ENCODE measurements around the gene NDUFB10. TPM values are rescaled to one million over a fixed set of nuclear protein-coding genes. Genes with fewer than 3 reads are reported as not detected.
"Not testable (repeated sequence)": the region's sequence is repeated elsewhere in the genome, so short reads cannot be mapped to it uniquely, and the experiment has no call there.

Gene NDUFB10
- total RNA-seq, 2 experiments from 2014 or later = 141 to 147 TPM

DNA sequence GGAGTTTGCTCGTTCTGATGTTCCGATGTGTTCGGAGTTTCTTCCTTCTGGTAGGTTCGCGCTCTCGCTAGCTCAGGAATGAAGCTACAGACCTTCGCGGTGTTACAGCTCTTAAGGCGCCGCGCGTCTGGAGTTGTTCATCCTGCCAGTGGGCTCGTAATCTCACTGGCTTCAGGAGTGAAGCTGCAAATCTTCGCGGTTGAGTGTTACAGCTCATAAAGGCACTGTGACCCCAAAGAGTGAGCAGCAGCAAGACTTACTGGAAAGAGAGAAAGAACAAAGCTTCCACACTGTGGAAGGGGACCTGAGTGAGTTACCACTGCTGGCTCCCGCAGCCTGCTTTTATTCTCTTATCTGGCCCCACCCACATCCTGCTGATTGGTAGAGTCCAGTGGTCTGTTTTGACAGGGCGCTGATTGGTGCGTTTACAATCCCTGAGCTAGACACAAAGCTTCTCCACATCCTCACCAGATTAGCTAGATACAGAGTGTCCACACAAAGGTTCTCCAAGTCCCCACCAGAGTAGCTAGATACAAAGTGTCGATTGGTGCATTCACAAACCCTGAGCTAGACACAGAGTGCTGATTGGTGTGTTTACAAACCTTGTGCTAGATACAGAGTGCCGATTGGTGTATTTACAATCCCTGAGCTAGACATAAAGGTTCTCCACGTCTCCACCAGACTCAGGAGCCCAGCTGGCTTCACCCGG, 1.8 kb upstream of the NDUFB10 start:
- H3K27me3 Mint-ChIP-seq (ENCODE audit: low read depth); H3K27ac Mint-ChIP-seq; POLR2A ChIA-PET; ATAC-seq; CTCF ChIA-PET; H3K4me3 Mint-ChIP-seq; DNase-seq; H3K9me3 Mint-ChIP-seq (ENCODE audit: insufficient read depth): not testable (repeated sequence)
- Mint-ChIP-seq H3K36me3 (ENCODE audit: low read depth) (peaks cover 24% of the 10 kb centered on the region), H3K4me1 (ENCODE audit: low read depth) (peaks cover 30% of the 10 kb centered on the region)

DNA sequence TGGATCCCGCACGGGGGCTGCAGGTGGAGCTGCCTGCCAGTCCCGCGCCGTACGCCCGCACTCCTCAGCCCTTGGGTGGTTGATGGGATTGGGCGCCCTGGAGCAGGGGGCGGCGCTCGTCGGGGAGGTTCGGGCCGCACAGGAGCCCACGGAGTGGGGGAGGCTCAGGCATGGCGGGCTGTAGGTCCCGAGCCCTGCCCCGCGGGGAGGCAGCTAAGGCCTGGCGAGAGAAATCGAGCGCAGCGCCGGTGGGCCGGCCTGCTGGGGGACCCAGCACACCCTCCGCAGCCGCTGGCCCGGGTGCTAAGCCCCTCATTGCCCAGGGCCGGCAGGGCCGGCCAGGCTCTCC, 1.2 kb upstream of the NDUFB10 start:
- ATAC-seq; CTCF ChIA-PET; POLR2A ChIA-PET; H3K27ac Mint-ChIP-seq; H3K9me3 Mint-ChIP-seq (ENCODE audit: insufficient read depth); H3K27me3 Mint-ChIP-seq (ENCODE audit: low read depth); H3K4me3 Mint-ChIP-seq; DNase-seq: not testable (repeated sequence)
- peaks cover 35% of the 10 kb centered on the region for H3K4me1 Mint-ChIP-seq (ENCODE audit: low read depth)
- peaks cover 29% of the 10 kb centered on the region for H3K36me3 Mint-ChIP-seq (ENCODE audit: low read depth)

GRCh38 chr16:1958715-1959268, 546 bp upstream of the NDUFB10 start:
- H3K9me3 Mint-ChIP-seq (ENCODE audit: insufficient read depth) = no peaks in the 10 kb centered on the region
- POLR2A ChIA-PET = interaction anchor here (2.5 kb wide), 1 partner anchor 12 kb away, joined by 19 read pairs; the partner anchor contains the start of gene TBL3
- H3K36me3 Mint-ChIP-seq (ENCODE audit: low read depth) = peaks cover 36% of the 10 kb centered on the region
- peak overlapping the region; percentile 95 for H3K27ac Mint-ChIP-seq
- H3K4me1 Mint-ChIP-seq (ENCODE audit: low read depth) = peaks cover 40% of the 10 kb centered on the region
- H3K27me3 Mint-ChIP-seq (ENCODE audit: low read depth) = no peaks in the 10 kb centered on the region
- DNase-seq (no peak), ATAC-seq (no peak)
- CTCF ChIA-PET = no interaction called here
- peak overlapping the region; percentile 95 for H3K4me3 Mint-ChIP-seq

DNA sequence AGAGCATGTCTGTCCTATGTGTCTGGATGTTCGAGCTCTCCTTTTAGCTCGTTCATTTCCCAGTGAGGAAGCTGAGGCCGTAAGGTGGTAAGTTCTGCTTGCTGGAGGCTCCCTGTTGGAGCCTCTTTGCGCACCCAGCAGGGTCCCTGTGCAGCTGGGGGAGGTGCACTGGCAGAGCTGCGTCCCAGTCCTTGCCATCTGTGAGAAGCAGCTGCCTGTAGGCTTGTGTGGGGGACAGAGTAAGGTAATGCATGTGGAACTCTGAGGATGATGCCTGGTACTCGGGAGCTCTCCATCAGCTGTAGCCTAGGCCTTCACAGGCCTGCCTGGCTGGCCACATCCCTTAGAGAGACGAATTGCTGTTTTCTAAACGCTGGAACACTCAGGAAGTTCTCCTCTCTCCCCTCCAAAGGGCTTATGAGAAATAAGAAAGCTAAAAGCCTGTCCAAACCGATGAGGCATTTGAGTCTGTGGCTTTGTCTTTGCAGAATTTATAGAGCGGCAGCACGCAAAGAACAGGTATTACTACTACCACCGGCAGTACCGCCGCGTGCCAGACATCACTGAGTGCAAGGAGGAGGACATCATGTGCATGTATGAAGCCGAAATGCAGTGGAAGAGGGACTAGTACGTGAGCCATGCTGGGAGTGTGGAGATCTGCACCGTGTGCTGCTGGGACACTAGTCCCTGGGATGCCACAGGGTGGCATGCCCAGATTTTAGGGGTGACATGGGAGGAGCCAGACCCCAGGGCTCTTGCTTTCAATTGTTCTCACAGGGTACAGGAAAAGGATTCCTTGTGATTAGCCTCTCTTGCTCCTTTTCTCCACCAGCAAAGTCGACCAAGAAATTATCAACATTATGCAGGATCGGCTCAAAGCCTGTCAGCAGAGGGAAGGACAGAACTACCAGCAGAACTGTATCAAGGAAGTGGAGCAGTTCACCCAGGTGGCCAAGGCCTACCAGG, 1.6 kb downstream of the NDUFB10 start:
- Mint-ChIP-seq H3K4me3 (peak overlapping the region; percentile 95), H3K4me1 (ENCODE audit: low read depth) (peaks cover 50% of the 10 kb centered on the region), H3K9me3 (ENCODE audit: insufficient read depth) (no peaks in the 10 kb centered on the region), H3K27me3 (ENCODE audit: low read depth) (no peaks in the 10 kb centered on the region), H3K36me3 (ENCODE audit: low read depth) (peaks cover 50% of the 10 kb centered on the region), H3K27ac (peak overlapping the region; percentile 95)
- no peak for ATAC-seq
- ChIA-PET POLR2A (interaction anchor here (0.6 to 2.5 kb wide), 9 partner anchors 10 to 784 kb away, joined by 3 to 19 read pairs (median 3); partner anchors contain the start of genes MSRB1, TBL3 and TRAF7), CTCF (interaction anchor here (0.9 to 1.5 kb wide), 4 partner anchors 11 to 255 kb away, joined by 3 to 5 read pairs (median 4); partner anchors contain the start of genes MAPK8IP3, MSRB1 and TBL3)
- peak; percentile 40 for DNase-seq

GRCh38 chr16:1961651-1962067, 2.3 kb downstream of the NDUFB10 start:
- peaks cover 50% of the 10 kb centered on the region for H3K36me3 Mint-ChIP-seq (ENCODE audit: low read depth)
- H3K4me3 Mint-ChIP-seq = peak overlapping the region; percentile 96
- H3K27ac Mint-ChIP-seq = peak overlapping the region; percentile 95
- H3K9me3 Mint-ChIP-seq (ENCODE audit: insufficient read depth) = no peaks in the 10 kb centered on the region
- H3K4me1 Mint-ChIP-seq (ENCODE audit: low read depth) = peaks cover 51% of the 10 kb centered on the region
- DNase-seq = peak; percentile 35
- CTCF ChIA-PET = interaction anchor here (0.9 to 1.3 kb wide), 2 partner anchors 10 to 256 kb away, joined by 3 to 4 read pairs; partner anchors contain the start of genes MAPK8IP3 and TBL3
- POLR2A ChIA-PET = interaction anchor here (0.6 to 1.3 kb wide), 4 partner anchors 9 to 783 kb away, joined by 3 to 6 read pairs (median 3); partner anchors contain the start of gene TRAF7
- ATAC-seq = no peak
- H3K27me3 Mint-ChIP-seq (ENCODE audit: low read depth) = no peaks in the 10 kb centered on the region

DNA sequence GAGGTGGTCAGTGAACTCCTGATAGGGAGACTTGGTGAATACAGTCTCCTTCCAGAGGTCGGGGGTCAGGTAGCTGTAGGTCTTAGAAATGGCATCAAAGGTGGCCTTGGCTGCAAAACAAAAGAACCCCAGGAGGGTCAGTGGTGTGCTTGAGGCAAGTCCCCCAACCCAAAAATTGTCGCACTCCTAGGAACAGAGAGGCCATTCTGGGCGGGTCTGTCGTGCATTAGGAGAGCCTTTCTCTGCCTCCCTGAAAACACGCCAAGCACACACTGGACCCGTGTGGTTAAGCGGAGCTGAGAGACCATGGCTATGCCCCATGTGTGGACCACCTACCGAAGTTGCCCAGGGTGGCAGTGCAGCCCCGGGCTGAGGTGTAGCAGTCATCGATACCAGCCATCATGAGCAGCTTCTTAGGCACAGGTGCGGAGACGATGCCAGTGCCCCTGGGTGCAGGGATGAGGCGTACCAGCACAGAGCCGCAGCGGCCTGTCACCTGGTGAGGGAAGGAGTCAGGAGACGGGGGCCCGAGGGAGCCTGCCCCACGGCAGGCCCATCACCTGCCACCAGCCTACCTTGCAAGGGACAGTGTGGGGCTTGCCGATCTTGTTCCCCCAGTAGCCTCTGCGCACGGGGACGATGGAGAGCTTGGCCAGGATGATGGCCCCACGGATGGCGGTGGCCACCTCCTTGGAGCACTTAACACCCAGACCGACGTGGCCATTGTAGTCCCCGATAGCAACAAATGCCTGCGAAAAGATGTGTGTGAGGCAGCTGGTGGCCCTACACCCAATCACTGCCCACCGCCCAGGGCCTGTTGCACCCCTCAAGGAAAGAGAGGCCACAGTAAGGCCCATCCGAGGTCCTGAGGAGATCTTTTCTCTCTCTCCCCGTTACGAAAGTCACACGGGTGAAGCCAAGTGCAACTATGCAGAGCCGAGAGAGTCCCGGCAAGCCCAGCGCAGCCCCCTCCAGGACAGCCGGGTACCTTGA, 3.1 kb downstream of the NDUFB10 start:
- Mint-ChIP-seq H3K27ac (peak overlapping the region; percentile 95), H3K4me1 (ENCODE audit: low read depth) (peaks cover 51% of the 10 kb centered on the region), H3K36me3 (ENCODE audit: low read depth) (peaks cover 50% of the 10 kb centered on the region), H3K4me3 (peak overlapping the region; percentile 96)
- ATAC-seq; H3K9me3 Mint-ChIP-seq (ENCODE audit: insufficient read depth); H3K27me3 Mint-ChIP-seq (ENCODE audit: low read depth); DNase-seq: not testable (repeated sequence)
- ChIA-PET POLR2A (interaction anchor here (1.1 to 4.3 kb wide), 4 partner anchors 9 to 193 kb away, joined by 3 to 44 read pairs (median 6); partner anchors contain the start of genes SYNGR3, TBL3 and TRAF7), CTCF (interaction anchor here (1.3 kb wide), 1 partner anchor 256 kb away, joined by 4 read pairs; the partner anchor contains the start of gene MAPK8IP3)

- ATAC-seq = peak; percentile 9
- POLR2A ChIA-PET = interaction anchor here (0.6 to 4.3 kb wide), 24 partner anchors 8 to 1375 kb away, joined by 3 to 44 read pairs (median 6); partner anchors contain the start of genes FAHD1, GFER, HAGH and KCTD5
- Mint-ChIP-seq H3K36me3 (ENCODE audit: low read depth) (peaks cover 50% of the 10 kb centered on the region), H3K9me3 (ENCODE audit: insufficient read depth) (no peaks in the 10 kb centered on the region), H3K27ac (peak overlapping the region; percentile 95), H3K4me3 (peak overlapping the region; percentile 96), H3K27me3 (ENCODE audit: low read depth) (no peaks in the 10 kb centered on the region), H3K4me1 (ENCODE audit: low read depth) (peaks cover 49% of the 10 kb centered on the region)
- peak; percentile 59 for DNase-seq
- CTCF ChIA-PET = interaction anchor here (0.6 to 1.9 kb wide), 3 partner anchors 20 to 40 kb away, joined by 3 to 6 read pairs (median 4); partner anchors contain the start of genes GFER and MSRB1
Measured at GRCh38 chr16:1963806-1964505, 4.6 kb downstream of the NDUFB10 start.

DNA sequence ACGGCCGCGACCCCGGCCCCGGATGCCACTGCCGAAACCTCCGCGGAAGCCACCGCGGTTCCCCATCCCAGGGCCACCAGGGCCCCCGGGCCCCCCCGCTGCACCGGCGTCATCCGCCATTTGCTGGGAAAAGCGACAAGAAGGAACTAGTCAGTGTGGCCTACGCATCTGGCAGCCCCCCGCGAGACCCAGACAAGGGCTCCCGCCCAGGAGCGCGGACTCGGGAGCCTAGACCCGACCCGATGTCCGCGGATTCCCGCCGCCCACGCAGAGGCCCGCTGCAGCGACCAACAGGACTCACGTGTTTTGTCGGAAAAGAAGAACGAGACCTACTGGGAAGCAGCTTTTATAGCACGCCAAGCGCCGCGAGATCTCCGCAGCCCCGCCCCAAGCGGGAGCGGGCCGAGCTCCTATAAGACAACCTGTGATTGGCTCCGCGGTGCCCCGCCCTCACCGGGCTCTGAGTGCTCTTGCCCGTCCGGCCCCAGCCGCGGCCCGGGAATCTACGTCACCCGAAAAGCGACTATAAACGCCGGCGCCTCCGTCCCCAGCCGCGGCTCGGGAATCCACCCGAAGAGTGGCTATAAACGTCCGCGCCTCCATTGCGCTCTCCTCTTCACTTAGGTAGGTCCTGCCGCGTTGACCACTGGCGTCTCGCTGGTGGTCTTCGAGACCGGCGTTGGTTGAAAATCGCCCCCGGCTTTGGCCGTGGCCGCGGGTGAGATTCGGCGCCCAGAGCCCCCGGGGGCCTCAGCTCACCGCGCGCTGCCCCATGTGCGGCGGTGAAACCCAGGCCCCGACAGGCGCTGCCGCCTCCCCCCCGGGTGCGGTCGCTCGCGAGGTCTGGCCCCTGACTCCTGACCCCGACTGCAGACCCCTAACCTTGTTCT, 5.4 kb downstream of the NDUFB10 start, which contains the start of gene RPS2:
Gene RPS2, minus strand, starts transcription at position 321 of the 890 bp plus-strand sequence. Its CDS starts 201 bp downstream, at position 120.
- Mint-ChIP-seq H3K9me3 (ENCODE audit: insufficient read depth) (no peaks in the 10 kb centered on the region), H3K4me1 (ENCODE audit: low read depth) (peaks cover 47% of the 10 kb centered on the region), H3K36me3 (ENCODE audit: low read depth) (peaks cover 50% of the 10 kb centered on the region), H3K4me3 (peak within 1 kb of the TSS; percentile 96), H3K27ac (peak within 1 kb of the TSS; percentile 96), H3K27me3 (ENCODE audit: low read depth) (no peaks in the 10 kb centered on the region)
- CTCF ChIA-PET = interaction anchor here (0.6 to 1.9 kb wide), 4 partner anchors 19 to 101 kb away, joined by 3 to 6 read pairs (median 4); partner anchors contain the start of genes GFER and MSRB1
- DNase-seq (peak; percentile 99), ATAC-seq (peak; percentile 83)
- POLR2A ChIA-PET = interaction anchor here (0.6 to 4.3 kb wide), 29 partner anchors 9 to 1376 kb away, joined by 3 to 44 read pairs (median 5); partner anchors contain the start of genes FAHD1, GFER, HAGH and KCTD5

GRCh38 chr16:1965396-1966001, 6.2 kb downstream of the NDUFB10 start:
- H3K27me3 Mint-ChIP-seq (ENCODE audit: low read depth) = no peaks in the 10 kb centered on the region
- DNase-seq (no peak), ATAC-seq (peak; percentile 4)
- peaks cover 44% of the 10 kb centered on the region for H3K4me1 Mint-ChIP-seq (ENCODE audit: low read depth)
- ChIA-PET CTCF (interaction anchor here (0.7 to 1.7 kb wide), 4 partner anchors 18 to 102 kb away, joined by 3 to 4 read pairs (median 4); partner anchors contain the start of gene GFER), POLR2A (interaction anchor here (0.6 to 4.3 kb wide), 22 partner anchors 11 to 545 kb away, joined by 3 to 44 read pairs (median 6); partner anchors contain the start of genes FAHD1, GFER, MAPK8IP3 and MLST8)
- no peaks in the 10 kb centered on the region for H3K9me3 Mint-ChIP-seq (ENCODE audit: insufficient read depth)
- peak overlapping the region; percentile 96 for H3K27ac Mint-ChIP-seq
- H3K4me3 Mint-ChIP-seq = peak overlapping the region; percentile 96
- H3K36me3 Mint-ChIP-seq (ENCODE audit: low read depth) = peaks cover 46% of the 10 kb centered on the region
